OCI-LY1 (cell line): ENCODE measurements around the gene TMEM53.

Experiments
- H2AFZ ChIP-seq: fragments of 200-600 bp; sonication (generic), shearing (Covaris generic); 2 replicates; pipeline ENCODE4 v1.6.0; 2014; ENCODE audit warnings: antibody characterized with exemption, mild to moderate bottlenecking, low read length
- H3F3A ChIP-seq: fragments of 200-600 bp; sonication (generic), shearing (Covaris generic); 2 replicates; pipeline ENCODE4 v1.6.0; 2014; ENCODE audit warnings: mild to moderate bottlenecking, antibody characterized with exemption, low read length, moderate library complexity; ENCODE audit not compliant: insufficient read depth
- H3K27ac ChIP-seq: fragments of 200-600 bp; sonication (generic); 2 replicates; pipeline ENCODE4 v1.5.1; 2014; ENCODE audit warnings: low read length, mixed run types, mild to moderate bottlenecking, low read depth; ENCODE audit not compliant: poor library complexity, severe bottlenecking
- H3K27me3 ChIP-seq: fragments of 200-600 bp; sonication (generic); 2 replicates; pipeline ENCODE4 v1.6.0; 2014; ENCODE audit warnings: antibody characterized with exemption, mild to moderate bottlenecking, low read length, moderate library complexity; ENCODE audit not compliant: insufficient read depth
- H3K36me3 ChIP-seq: fragments of 200-600 bp; sonication (generic); 2 replicates; pipeline ENCODE4 v1.6.1; 2014; ENCODE audit warnings: mild to moderate bottlenecking, antibody characterized with exemption, low read length, moderate library complexity, mixed read lengths; ENCODE audit not compliant: insufficient read depth
- H3K4me1 ChIP-seq: fragments of 200-600 bp; sonication (generic); 2 replicates; pipeline ENCODE4 v1.5.1; 2014; ENCODE audit warnings: mild to moderate bottlenecking, low read length, moderate library complexity; ENCODE audit not compliant: insufficient read depth, severe bottlenecking
- H3K4me2 ChIP-seq: fragments of 200-600 bp; sonication (generic), shearing (Covaris generic); 2 replicates; pipeline ENCODE4 v1.6.1; 2014; ENCODE audit warnings: low read length
- H3K4me3 ChIP-seq: fragments of 200-600 bp; sonication (generic); 2 replicates; pipeline ENCODE4 v1.5.1; 2014; ENCODE audit warnings: low read length, low read depth, mild to moderate bottlenecking, mixed read lengths; ENCODE audit not compliant: poor library complexity, severe bottlenecking
- H3K79me2 ChIP-seq: fragments of 200-600 bp; shearing (Covaris generic); 2 replicates; pipeline ENCODE4 v1.6.1; 2016; ENCODE audit warnings: mixed run types, low read length, mixed read lengths; ENCODE audit not compliant: insufficient read depth
- H3K9ac ChIP-seq: fragments of 200-600 bp; sonication (generic), shearing (Covaris generic); 2 replicates; pipeline ENCODE4 v1.6.1; 2014; ENCODE audit warnings: mild to moderate bottlenecking, low read length, mixed read lengths
- H3K9me2 ChIP-seq: fragments of 200-600 bp; sonication (generic), shearing (Covaris generic); 2 replicates; pipeline ENCODE4 v1.6.1; 2014; ENCODE audit warnings: low read depth, mild to moderate bottlenecking, low read length, mixed read lengths
- H3K9me3 ChIP-seq: fragments of 200-600 bp; shearing (Covaris generic); 2 replicates; pipeline ENCODE4 v1.6.1; 2014; ENCODE audit warnings: low read length, mixed read lengths
- H4K20me1 ChIP-seq: fragments of 200-600 bp; sonication (generic), shearing (Covaris generic); 2 replicates; pipeline ENCODE4 v1.6.0; 2016; ENCODE audit warnings: mild to moderate bottlenecking, low read length; ENCODE audit not compliant: insufficient read depth
- CTCF ChIP-seq: fragments of 200-600 bp; sonication (generic), shearing (Covaris generic); IDR thresholded peaks from 2 replicates; pipeline ENCODE4 v1.5.1; 2017; ENCODE audit warnings: mild to moderate bottlenecking, antibody characterized with exemption, low read length, moderate library complexity, mixed read lengths
- EZH2 ChIP-seq: fragments of 200-600 bp; sonication (generic), shearing (Covaris generic); IDR thresholded peaks from 2 replicates; pipeline ENCODE4 v1.8.0; 2017; ENCODE audit warnings: borderline replicate concordance, mixed run types, mild to moderate bottlenecking, antibody characterized with exemption, low read length, moderate library complexity, mixed read lengths

Gene TMEM53

GRCh38 chr1:44641126-44642102 lies 32.9 kb downstream of the TMEM53 start:
- H3K27ac ChIP-seq = no peak overlapping the region

GRCh38 chr1:44640200-44640853 lies 34.0 kb downstream of the TMEM53 start:
- Histone ChIP-seq H4K20me1 (no peaks in the 10 kb centered on the region), H3K9me2 (no peaks in the 10 kb centered on the region), H2AFZ (no peak overlapping the region), H3F3A (no peaks in the 10 kb centered on the region), H3K4me1 (no peaks in the 10 kb centered on the region), H3K36me3 (peaks cover 93% of the 10 kb centered on the region), H3K9ac (no peak overlapping the region), H3K27ac (no peak overlapping the region), H3K4me2 (no peak overlapping the region), H3K4me3 (no peak overlapping the region), H3K27me3 (no peaks in the 10 kb centered on the region), H3K9me3 (no peaks in the 10 kb centered on the region), H3K79me2 (no peaks in the 10 kb centered on the region)
- TF ChIP-seq EZH2 = no peak
- no peak for TF ChIP-seq CTCF

More at GRCh38 chr1:44641126-44642102, 32.9 kb downstream of the TMEM53 start:
- Histone ChIP-seq H3K9me2 (no peaks in the 10 kb centered on the region), H3K4me3 (no peak overlapping the region), H4K20me1 (no peaks in the 10 kb centered on the region), H3F3A (no peaks in the 10 kb centered on the region), H3K9me3 (no peaks in the 10 kb centered on the region), H3K4me1 (no peaks in the 10 kb centered on the region), H3K79me2 (no peaks in the 10 kb centered on the region), H3K4me2 (no peak overlapping the region), H3K36me3 (peaks cover 93% of the 10 kb centered on the region), H3K9ac (no peak overlapping the region), H2AFZ (no peak overlapping the region), H3K27me3 (no peaks in the 10 kb centered on the region)
- no peak for TF ChIP-seq EZH2
- no peak for TF ChIP-seq CTCF

GRCh38 chr1:44637702-44638411 lies 36.4 kb downstream of the TMEM53 start:
- Histone ChIP-seq H3K27ac (no peak overlapping the region), H3K4me3 (no peak overlapping the region), H3K9ac (no peak overlapping the region), H3K79me2 (peaks cover 2% of the 10 kb centered on the region; the same call in 1 of the 2 replicates), H3K9me2 (no peaks in the 10 kb centered on the region), H3K9me3 (no peaks in the 10 kb centered on the region), H3K36me3 (peaks cover 95% of the 10 kb centered on the region), H3K4me1 (peaks cover 16% of the 10 kb centered on the region), H4K20me1 (no peaks in the 10 kb centered on the region), H3K27me3 (no peaks in the 10 kb centered on the region), H2AFZ (no peak overlapping the region), H3K4me2 (no peak overlapping the region), H3F3A (no peaks in the 10 kb centered on the region)
- TF ChIP-seq CTCF = no peak
- TF ChIP-seq EZH2 = no peak
